ENCODE results near the gene FRK.

Gene FRK

GRCh38 chr6:115909923-115910546 lies 150.7 kb downstream of the FRK start:
- H3K4me3 ChIP-seq (ENCODE audit: extremely low read depth, insufficient read depth, low read length, poor library complexity, severe bottlenecking) = no peak overlapping the region
- peaks cover 3% of the 10 kb centered on the region for H3K4me1 ChIP-seq (ENCODE audit: control insufficient read depth, insufficient read depth, low read length, poor library complexity, severe bottlenecking)
- H3K9me3 ChIP-seq (ENCODE audit: control insufficient read depth, low read length) = no peaks in the 10 kb centered on the region
- no peak overlapping the region for H3K27ac ChIP-seq (ENCODE audit: low read depth, low read length, severe bottlenecking)
- 71 to 85% methylated on average over 6 to 8 of the region's 9 CpGs for WGBS, 2 experiments (ENCODE audit: insufficient coverage in 2 of 2)
- no peaks in the 10 kb centered on the region for H3K36me3 ChIP-seq (ENCODE audit: control insufficient read depth, insufficient read depth, low read length)

GRCh38 chr6:115908906-115909559 lies 151.7 kb downstream of the FRK start:
- Histone ChIP-seq H3K27ac (ENCODE audit: low read depth, low read length, severe bottlenecking) (no peak overlapping the region), H3K4me3 (ENCODE audit: extremely low read depth, insufficient read depth, low read length, poor library complexity, severe bottlenecking) (no peak overlapping the region), H3K9me3 (ENCODE audit: control insufficient read depth, low read length) (no peaks in the 10 kb centered on the region), H3K4me1 (ENCODE audit: control insufficient read depth, insufficient read depth, low read length, poor library complexity, severe bottlenecking) (peaks cover 3% of the 10 kb centered on the region), H3K36me3 (ENCODE audit: control insufficient read depth, insufficient read depth, low read length) (no peaks in the 10 kb centered on the region)
- WGBS, 2 experiments (ENCODE audit: insufficient coverage in 2 of 2) = 100% methylated on average over 1 of the region's 5 CpGs; no CpG with 5 or more reads in 1 of the 2 experiments

GRCh38 chr6:115905471-115905870 lies 155.2 kb downstream of the FRK start:
- Histone ChIP-seq H3K36me3 (ENCODE audit: control insufficient read depth, insufficient read depth, low read length) (no peaks in the 10 kb centered on the region), H3K27ac (ENCODE audit: low read depth, low read length, severe bottlenecking) (no peak overlapping the region), H3K4me1 (ENCODE audit: control insufficient read depth, insufficient read depth, low read length, poor library complexity, severe bottlenecking) (no peaks in the 10 kb centered on the region), H3K4me3 (ENCODE audit: extremely low read depth, insufficient read depth, low read length, poor library complexity, severe bottlenecking) (no peak overlapping the region), H3K9me3 (ENCODE audit: control insufficient read depth, low read length) (no peaks in the 10 kb centered on the region)
- 55 to 62% methylated on average over 3 to 4 of the region's 5 CpGs for WGBS, 2 experiments (ENCODE audit: insufficient coverage in 2 of 2)

- WGBS, 2 experiments (ENCODE audit: insufficient coverage in 2 of 2) = 93 to 100% methylated on average over 2 of the region's 2 CpGs
- no peak overlapping the region for H3K27ac ChIP-seq (ENCODE audit: low read depth, low read length, severe bottlenecking)
Measured at GRCh38 chr6:115902436-115902835, 158.3 kb downstream of the FRK start.

GRCh38 chr6:115901896-115902295 lies 158.8 kb downstream of the FRK start:
- Histone ChIP-seq H3K4me1 (ENCODE audit: control insufficient read depth, insufficient read depth, low read length, poor library complexity, severe bottlenecking) (peaks cover 14% of the 10 kb centered on the region), H3K9me3 (ENCODE audit: control insufficient read depth, low read length) (no peaks in the 10 kb centered on the region), H3K4me3 (ENCODE audit: extremely low read depth, insufficient read depth, low read length, poor library complexity, severe bottlenecking) (no peak overlapping the region), H3K27ac (ENCODE audit: low read depth, low read length, severe bottlenecking) (no peak overlapping the region), H3K36me3 (ENCODE audit: control insufficient read depth, insufficient read depth, low read length) (no peaks in the 10 kb centered on the region)
- 91 to 100% methylated on average over 2 to 3 of the region's 3 CpGs for WGBS, 2 experiments (ENCODE audit: insufficient coverage in 2 of 2)

More at GRCh38 chr6:115902436-115902835, 158.3 kb downstream of the FRK start:
- Histone ChIP-seq H3K9me3 (ENCODE audit: control insufficient read depth, low read length) (no peaks in the 10 kb centered on the region), H3K36me3 (ENCODE audit: control insufficient read depth, insufficient read depth, low read length) (no peaks in the 10 kb centered on the region), H3K4me3 (ENCODE audit: extremely low read depth, insufficient read depth, low read length, poor library complexity, severe bottlenecking) (no peak overlapping the region), H3K4me1 (ENCODE audit: control insufficient read depth, insufficient read depth, low read length, poor library complexity, severe bottlenecking) (peaks cover 14% of the 10 kb centered on the region)

GRCh38 chr6:115899730-115900282 lies 160.9 kb downstream of the FRK start:
- Histone ChIP-seq H3K9me3 (ENCODE audit: control insufficient read depth, low read length) (no peaks in the 10 kb centered on the region), H3K36me3 (ENCODE audit: control insufficient read depth, insufficient read depth, low read length) (no peaks in the 10 kb centered on the region), H3K4me3 (ENCODE audit: extremely low read depth, insufficient read depth, low read length, poor library complexity, severe bottlenecking) (no peak overlapping the region), H3K27ac (ENCODE audit: low read depth, low read length, severe bottlenecking) (no peak overlapping the region), H3K4me1 (ENCODE audit: control insufficient read depth, insufficient read depth, low read length, poor library complexity, severe bottlenecking) (peaks cover 14% of the 10 kb centered on the region)
- 85 to 91% methylated on average over 4 of the region's 4 CpGs for WGBS, 2 experiments (ENCODE audit: insufficient coverage in 2 of 2)

GRCh38 chr6:115898246-115898645 lies 162.4 kb downstream of the FRK start:
- Histone ChIP-seq H3K27ac (ENCODE audit: low read depth, low read length, severe bottlenecking) (no peak overlapping the region), H3K9me3 (ENCODE audit: control insufficient read depth, low read length) (no peaks in the 10 kb centered on the region), H3K4me1 (ENCODE audit: control insufficient read depth, insufficient read depth, low read length, poor library complexity, severe bottlenecking) (peaks cover 14% of the 10 kb centered on the region), H3K36me3 (ENCODE audit: control insufficient read depth, insufficient read depth, low read length) (no peaks in the 10 kb centered on the region), H3K4me3 (ENCODE audit: extremely low read depth, insufficient read depth, low read length, poor library complexity, severe bottlenecking) (no peak overlapping the region)
- no CpG with 5 or more reads among the region's 1 CpG for WGBS, 2 experiments (ENCODE audit: insufficient coverage in 2 of 2)

GRCh38 chr6:115896538-115897129 lies 164.1 kb downstream of the FRK start:
- WGBS, 2 experiments (ENCODE audit: insufficient coverage in 2 of 2) = no CpG with 5 or more reads among the region's 2 CpGs
- Histone ChIP-seq H3K36me3 (ENCODE audit: control insufficient read depth, insufficient read depth, low read length) (no peaks in the 10 kb centered on the region), H3K9me3 (ENCODE audit: control insufficient read depth, low read length) (no peaks in the 10 kb centered on the region), H3K4me1 (ENCODE audit: control insufficient read depth, insufficient read depth, low read length, poor library complexity, severe bottlenecking) (peaks cover 16% of the 10 kb centered on the region), H3K27ac (ENCODE audit: low read depth, low read length, severe bottlenecking) (no peak overlapping the region), H3K4me3 (ENCODE audit: extremely low read depth, insufficient read depth, low read length, poor library complexity, severe bottlenecking) (no peak overlapping the region)

- no peak overlapping the region for H3K27ac ChIP-seq (ENCODE audit: low read depth, low read length, severe bottlenecking)
- H3K36me3 ChIP-seq (ENCODE audit: control insufficient read depth, insufficient read depth, low read length) = no peaks in the 10 kb centered on the region
- H3K4me3 ChIP-seq (ENCODE audit: extremely low read depth, insufficient read depth, low read length, poor library complexity, severe bottlenecking) = no peak overlapping the region
- peaks cover 17% of the 10 kb centered on the region for H3K4me1 ChIP-seq (ENCODE audit: control insufficient read depth, insufficient read depth, low read length, poor library complexity, severe bottlenecking)
- H3K9me3 ChIP-seq (ENCODE audit: control insufficient read depth, low read length) = no peaks in the 10 kb centered on the region
- WGBS, 2 experiments (ENCODE audit: insufficient coverage in 2 of 2) = 95% methylated on average over 3 of the region's 7 CpGs; no CpG with 5 or more reads in 1 of the 2 experiments
Measured at GRCh38 chr6:115894426-115894992, 166.2 kb downstream of the FRK start.

GRCh38 chr6:115891750-115892149 lies 168.9 kb downstream of the FRK start:
- H3K27ac ChIP-seq (ENCODE audit: low read depth, low read length, severe bottlenecking) = no peak overlapping the region
- 100% methylated on average over 1 of the region's 2 CpGs for WGBS, 2 experiments (ENCODE audit: insufficient coverage in 2 of 2)

More at GRCh38 chr6:115891750-115892149, 168.9 kb downstream of the FRK start:
- H3K9me3 ChIP-seq (ENCODE audit: control insufficient read depth, low read length) = no peaks in the 10 kb centered on the region
- H3K4me3 ChIP-seq (ENCODE audit: extremely low read depth, insufficient read depth, low read length, poor library complexity, severe bottlenecking) = no peak overlapping the region
- peaks cover 4% of the 10 kb centered on the region for H3K4me1 ChIP-seq (ENCODE audit: control insufficient read depth, insufficient read depth, low read length, poor library complexity, severe bottlenecking)
- no peaks in the 10 kb centered on the region for H3K36me3 ChIP-seq (ENCODE audit: control insufficient read depth, insufficient read depth, low read length)

Data from mesodermal cell (in vitro differentiated cells).